HAP-1 (cell line): ENCODE data around the gene GABPB1.

Source experiments
- DNase-seq, 2 experiments: peaks; one replicate each; pipeline ENCODE4 v3.0.0-alpha.2; 2016 to 2020; ENCODE audit warnings: low spot score in 2 of 2
- H3K27me3 ChIP-seq: fragments of 250-450 bp; sonication (Bioruptor Pico); 2 replicates; pipeline ENCODE4 v1.5.1; 2020; ENCODE audit warnings: low read depth, mild to moderate bottlenecking, moderate library complexity
- H3K36me3 ChIP-seq: fragments of 250-450 bp; sonication (Bioruptor Pico); replicated peaks from 2 replicates; pipeline ENCODE4 v1.5.1; 2020; ENCODE audit warnings: mild to moderate bottlenecking
- H3K4me1 ChIP-seq: fragments of 250-450 bp; sonication (Bioruptor Pico); 2 replicates; pipeline ENCODE4 v1.5.1; 2020; ENCODE audit warnings: mild to moderate bottlenecking
- H3K4me3 ChIP-seq: fragments of 250-450 bp; sonication (Bioruptor Pico); 2 replicates; pipeline ENCODE4 v1.5.1; 2020; ENCODE audit warnings: mild to moderate bottlenecking, moderate library complexity
- H3K9me3 ChIP-seq: fragments of 250-450 bp; sonication (Bioruptor Pico); 2 replicates; pipeline ENCODE4 v1.5.1; 2020; ENCODE audit warnings: mild to moderate bottlenecking, moderate library complexity
- in situ Hi-C: fragments of 300-500 bp; cut with MboI; formaldehyde crosslinking; loops from 3 replicates; pipeline ENCODE4 v1.14.3; 2020; ENCODE audit warnings: low sequenced_read_pairs, inconsistent platforms, mixed read lengths

The GABPB1 gene

DNA sequence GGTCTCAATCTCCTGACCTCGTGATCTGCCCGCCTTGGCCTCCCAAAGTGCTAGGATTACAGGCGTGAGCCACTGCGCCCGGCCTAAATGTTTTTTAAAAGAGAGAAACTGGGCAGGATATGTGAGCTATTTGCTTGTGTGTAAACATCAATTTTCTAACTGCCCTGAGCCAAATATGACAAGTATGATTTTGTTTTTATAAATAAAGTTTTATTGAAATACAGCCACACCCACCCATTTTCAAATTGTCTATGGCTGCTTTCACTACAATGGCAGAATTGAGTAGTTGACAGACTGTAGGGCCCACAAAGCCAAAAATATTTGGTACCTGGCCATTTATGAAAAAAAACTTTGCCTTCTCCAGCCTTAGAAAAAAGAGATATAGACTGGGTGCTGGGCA, 73.6 kb downstream of the GABPB1 start:
- H3K4me3 ChIP-seq: no peak overlapping the region
- no peak for DNase-seq
- no peaks in the 10 kb centered on the region for H3K27me3 ChIP-seq
- no peaks in the 10 kb centered on the region for H3K4me1 ChIP-seq
- H3K36me3 ChIP-seq: no peaks in the 10 kb centered on the region
- in situ Hi-C loops: no loop called here
- H3K9me3 ChIP-seq: no peaks in the 10 kb centered on the region

DNA sequence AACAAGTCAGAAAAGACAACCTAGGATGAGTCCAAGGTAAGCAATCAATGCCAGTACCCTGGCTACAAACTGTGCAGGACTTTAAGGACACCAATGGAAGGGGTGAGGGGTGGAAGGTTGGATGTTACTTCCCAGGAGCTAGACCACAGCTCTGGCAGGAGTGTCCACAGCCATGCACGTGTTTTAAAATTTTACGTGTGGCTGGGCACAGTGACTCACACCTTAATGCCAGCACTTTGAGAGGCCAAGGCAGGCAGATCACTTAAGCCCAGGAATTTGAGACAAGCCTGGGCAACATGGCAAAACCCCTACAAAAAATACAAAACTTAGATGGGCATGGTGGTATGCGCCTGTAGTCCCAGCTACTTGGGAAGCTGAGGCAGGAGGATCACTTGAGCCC, 74.7 kb downstream of the GABPB1 start:
- in situ Hi-C loops: no loop called here
- no peak for DNase-seq

DNA sequence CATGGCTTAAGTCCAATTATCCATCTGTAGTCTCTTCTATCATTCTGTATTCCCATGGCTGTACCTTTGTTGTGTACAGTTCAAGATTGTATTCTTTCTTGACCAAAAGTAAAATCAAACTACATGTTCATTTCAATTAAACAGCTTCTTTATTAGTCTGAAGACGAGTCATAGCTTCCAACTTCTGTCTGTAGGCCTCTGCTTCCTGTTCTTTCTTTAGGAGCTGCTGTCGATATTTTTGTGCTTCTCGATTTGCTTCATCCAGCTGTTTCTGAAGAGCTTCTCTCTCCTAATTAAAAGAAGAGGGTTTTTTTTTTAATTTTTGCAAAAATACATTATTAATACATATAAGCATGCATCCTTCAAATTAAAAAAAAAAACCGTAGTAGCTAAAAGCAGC, 76.5 kb downstream of the GABPB1 start:
- in situ Hi-C loops: no loop called here
- Histone ChIP-seq H3K27me3 (no peaks in the 10 kb centered on the region), H3K36me3 (no peaks in the 10 kb centered on the region), H3K9me3 (no peaks in the 10 kb centered on the region), H3K4me3 (no peak overlapping the region), H3K4me1 (no peaks in the 10 kb centered on the region)
- no peak for DNase-seq

More for the DNA sequence above, 74.7 kb downstream of the GABPB1 start:
- no peaks in the 10 kb centered on the region for H3K27me3 ChIP-seq
- H3K4me1 ChIP-seq: no peaks in the 10 kb centered on the region
- H3K36me3 ChIP-seq: no peaks in the 10 kb centered on the region
- H3K4me3 ChIP-seq: no peak overlapping the region
- no peaks in the 10 kb centered on the region for H3K9me3 ChIP-seq

DNA sequence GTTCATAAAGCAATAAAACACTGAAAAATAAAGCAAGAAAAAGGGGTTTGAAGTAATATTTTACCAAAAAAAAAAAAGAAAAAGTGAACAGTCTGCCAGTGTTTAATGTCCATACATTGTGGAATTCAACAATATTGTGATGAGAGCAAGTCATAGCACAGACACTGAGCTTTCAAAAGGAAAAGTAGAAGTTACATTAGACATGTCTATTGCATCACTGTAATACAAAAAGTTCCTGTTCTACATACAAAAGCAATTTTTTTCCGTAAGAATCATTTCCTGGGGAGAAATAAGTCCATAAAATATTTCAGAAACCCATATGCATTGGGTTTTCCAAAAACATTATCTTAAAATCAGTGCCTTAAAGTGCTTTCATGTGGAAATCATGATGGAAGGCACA, 77.6 kb downstream of the GABPB1 start:
- H3K4me1 ChIP-seq: no peaks in the 10 kb centered on the region
- no peaks in the 10 kb centered on the region for H3K9me3 ChIP-seq
- no peak for DNase-seq
- H3K4me3 ChIP-seq: no peak overlapping the region
- no peaks in the 10 kb centered on the region for H3K36me3 ChIP-seq
- no peaks in the 10 kb centered on the region for H3K27me3 ChIP-seq
- in situ Hi-C loops: no loop called here

DNA sequence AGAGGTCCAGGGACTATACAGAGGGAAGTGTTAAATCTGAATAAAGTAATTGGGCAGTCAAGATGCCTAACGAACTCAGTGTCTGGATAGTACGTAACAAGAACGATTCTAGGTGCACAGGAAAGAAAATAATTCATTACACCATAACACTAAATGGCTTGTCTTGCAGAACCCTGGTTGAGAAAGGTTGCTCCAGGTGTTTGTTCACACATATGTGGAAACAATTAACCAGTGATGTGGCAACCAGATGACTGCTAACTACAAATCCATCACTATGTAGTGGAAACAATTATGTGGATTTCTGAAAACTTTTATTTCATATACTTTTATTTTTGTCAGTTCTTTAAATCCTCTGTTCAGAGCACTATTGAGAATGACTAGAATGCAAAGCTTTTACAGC, 79.1 kb downstream of the GABPB1 start:
- DNase-seq: no peak
- H3K36me3 ChIP-seq: no peaks in the 10 kb centered on the region
- no peaks in the 10 kb centered on the region for H3K4me1 ChIP-seq
- no peaks in the 10 kb centered on the region for H3K9me3 ChIP-seq
- no peaks in the 10 kb centered on the region for H3K27me3 ChIP-seq
- H3K4me3 ChIP-seq: no peak overlapping the region
- in situ Hi-C loops: no loop called here

DNA sequence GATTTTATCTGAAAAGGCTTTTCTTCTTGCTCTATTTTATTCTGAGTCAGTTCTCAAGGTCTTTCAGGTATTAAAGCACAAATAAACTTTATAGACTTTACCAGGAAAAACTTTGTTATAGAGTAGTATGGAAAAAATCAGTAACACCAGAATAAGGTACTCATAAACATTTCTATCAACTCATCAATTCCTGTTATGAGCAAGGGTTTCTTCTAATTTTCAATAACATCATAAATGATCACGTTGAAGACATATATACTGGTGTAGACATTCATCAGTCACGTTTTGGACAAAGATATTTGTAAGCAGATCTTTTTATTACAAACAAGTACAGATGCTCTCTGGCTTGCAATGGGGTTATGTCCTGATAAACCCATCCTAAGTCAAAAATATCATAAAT, 79.9 kb downstream of the GABPB1 start:
- no peaks in the 10 kb centered on the region for H3K4me1 ChIP-seq
- no peaks in the 10 kb centered on the region for H3K27me3 ChIP-seq
- no peak for DNase-seq
- in situ Hi-C loops: no loop called here
- no peaks in the 10 kb centered on the region for H3K36me3 ChIP-seq
- H3K9me3 ChIP-seq: no peaks in the 10 kb centered on the region
- H3K4me3 ChIP-seq: no peak overlapping the region

DNA sequence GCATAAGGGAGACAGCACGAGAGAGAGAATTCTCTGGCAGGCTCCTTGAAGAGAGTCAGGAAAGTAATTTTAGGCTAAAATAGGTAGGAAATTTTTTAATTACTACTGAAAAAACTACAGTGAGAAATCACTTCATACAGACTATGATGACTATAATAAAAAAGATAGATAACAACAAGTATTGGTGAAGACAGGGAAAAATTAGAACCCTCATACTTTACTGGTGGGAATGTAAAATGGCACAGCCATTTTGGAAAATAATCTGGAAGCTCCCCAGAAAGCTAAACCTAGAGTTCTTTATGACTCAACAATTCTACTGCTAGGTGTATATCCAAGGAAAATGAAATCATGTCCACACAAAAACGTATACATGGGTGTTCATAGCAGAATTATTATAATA, 87.4 kb downstream of the GABPB1 start:
- H3K36me3 ChIP-seq: no peaks in the 10 kb centered on the region
- no peaks in the 10 kb centered on the region for H3K27me3 ChIP-seq
- no peaks in the 10 kb centered on the region for H3K9me3 ChIP-seq
- in situ Hi-C loops: no loop called here
- H3K4me1 ChIP-seq: no peaks in the 10 kb centered on the region
- no peak overlapping the region for H3K4me3 ChIP-seq
- DNase-seq: no peak

DNA sequence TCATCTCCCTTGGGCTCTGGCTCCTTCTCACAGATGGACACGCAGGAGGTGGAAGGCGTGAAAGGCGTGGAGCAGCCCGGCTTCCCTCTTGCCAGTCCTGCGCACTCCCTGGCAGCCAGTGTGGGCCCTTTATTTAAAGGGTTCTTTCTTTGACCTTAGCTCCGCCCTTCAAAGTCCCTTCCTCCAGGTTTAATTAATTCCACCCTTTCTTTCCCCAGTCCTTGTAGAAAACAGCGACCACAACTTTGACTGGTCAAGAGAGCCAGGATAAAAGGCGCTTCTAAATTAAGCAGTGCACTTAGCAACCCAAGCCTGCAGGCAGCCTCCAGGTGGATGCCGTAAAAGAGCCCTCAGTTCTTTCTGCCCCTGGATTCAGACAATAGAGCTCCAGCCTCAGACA, 89.4 kb downstream of the GABPB1 start, which contains the start of gene HDC:
HDC (minus strand) TSS at position 107 of the 400 bp plus-strand sequence; CDS start at position 4, 103 bp downstream.
- in situ Hi-C loops: no loop called here
- no peak within 1 kb of the TSS for H3K4me3 ChIP-seq
- no peaks in the 10 kb centered on the region for H3K4me1 ChIP-seq
- no peak for DNase-seq
- no peaks in the 10 kb centered on the region for H3K27me3 ChIP-seq
- no peaks in the 10 kb centered on the region for H3K36me3 ChIP-seq
- no peaks in the 10 kb centered on the region for H3K9me3 ChIP-seq

DNA sequence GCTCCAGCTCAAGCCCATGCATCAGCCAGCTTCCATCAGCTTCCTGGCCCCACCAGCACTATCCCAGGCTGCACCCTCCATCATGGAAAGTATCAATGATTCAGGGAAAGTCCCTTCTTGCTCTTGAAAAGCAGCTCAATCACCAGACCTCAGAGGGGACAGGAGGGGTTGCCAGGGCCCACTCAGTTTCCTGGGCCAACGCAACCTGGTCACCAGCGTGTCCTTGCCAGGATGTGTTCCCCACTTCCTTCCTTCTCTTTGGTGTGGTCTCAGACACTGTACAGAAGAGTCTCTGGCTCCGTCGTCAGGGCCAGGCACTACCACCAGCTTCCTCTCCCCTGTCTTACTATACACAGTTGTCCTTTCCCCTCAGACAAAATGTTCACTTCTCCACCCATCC, 92.5 kb downstream of the GABPB1 start:
- H3K36me3 ChIP-seq: no peaks in the 10 kb centered on the region
- no peak overlapping the region for H3K4me3 ChIP-seq
- in situ Hi-C loops: no loop called here
- no peaks in the 10 kb centered on the region for H3K4me1 ChIP-seq
- no peaks in the 10 kb centered on the region for H3K27me3 ChIP-seq
- DNase-seq: no peak
- no peaks in the 10 kb centered on the region for H3K9me3 ChIP-seq

DNA sequence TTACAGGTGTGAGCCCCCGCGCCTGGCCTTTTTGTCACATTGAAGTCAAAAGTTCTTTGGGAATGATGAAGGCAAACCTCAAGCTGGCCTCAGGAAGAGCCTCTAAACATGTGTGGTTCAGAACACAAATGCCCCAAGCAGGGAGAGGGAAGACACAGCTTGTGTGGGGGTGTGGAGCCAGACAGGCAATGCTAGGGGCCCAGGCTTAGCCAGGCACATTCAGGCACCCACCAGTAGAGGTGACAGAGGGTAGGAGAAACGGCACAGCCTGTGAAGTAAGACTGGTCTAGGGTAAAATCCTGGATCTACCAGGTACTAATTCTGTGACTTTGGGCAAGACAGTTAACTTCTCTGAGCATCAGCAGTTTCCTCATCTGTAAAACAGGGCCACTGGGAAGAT, 93.0 kb downstream of the GABPB1 start:
- Histone ChIP-seq H3K36me3 (no peaks in the 10 kb centered on the region), H3K27me3 (no peaks in the 10 kb centered on the region), H3K9me3 (no peaks in the 10 kb centered on the region), H3K4me3 (no peak overlapping the region), H3K4me1 (no peaks in the 10 kb centered on the region)
- in situ Hi-C loops: no loop called here
- no peak for DNase-seq

DNA sequence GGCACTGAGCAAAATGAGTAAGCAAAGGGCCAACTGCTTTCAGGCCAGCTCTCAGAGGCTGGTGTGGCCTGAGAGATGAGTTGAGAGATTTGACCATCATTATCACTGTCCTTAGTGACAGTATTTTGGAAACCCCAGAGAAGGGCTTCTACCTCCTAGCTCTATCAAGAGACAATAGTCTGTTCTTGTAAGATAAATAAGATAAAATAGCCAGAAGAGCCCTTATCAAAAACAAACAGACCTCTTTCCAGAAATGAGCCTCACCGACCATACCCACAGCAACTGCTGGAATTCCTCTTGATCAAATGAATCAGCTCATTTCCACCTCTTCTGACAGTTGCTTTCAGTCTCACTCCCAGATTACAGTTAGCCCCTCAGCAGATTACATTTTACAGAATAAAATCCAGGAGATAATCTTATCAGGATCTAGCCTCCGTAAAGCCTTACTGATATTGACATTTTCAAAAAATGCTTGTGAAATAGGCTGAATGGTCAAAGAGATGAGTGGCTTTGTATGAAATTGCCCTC, 94.0 kb downstream of the GABPB1 start:
- no peaks in the 10 kb centered on the region for H3K36me3 ChIP-seq
- no peak overlapping the region for H3K4me3 ChIP-seq
- H3K27me3 ChIP-seq: no peaks in the 10 kb centered on the region
- no peak for DNase-seq
- in situ Hi-C loops: no loop called here
- no peaks in the 10 kb centered on the region for H3K9me3 ChIP-seq
- H3K4me1 ChIP-seq: no peaks in the 10 kb centered on the region

DNA sequence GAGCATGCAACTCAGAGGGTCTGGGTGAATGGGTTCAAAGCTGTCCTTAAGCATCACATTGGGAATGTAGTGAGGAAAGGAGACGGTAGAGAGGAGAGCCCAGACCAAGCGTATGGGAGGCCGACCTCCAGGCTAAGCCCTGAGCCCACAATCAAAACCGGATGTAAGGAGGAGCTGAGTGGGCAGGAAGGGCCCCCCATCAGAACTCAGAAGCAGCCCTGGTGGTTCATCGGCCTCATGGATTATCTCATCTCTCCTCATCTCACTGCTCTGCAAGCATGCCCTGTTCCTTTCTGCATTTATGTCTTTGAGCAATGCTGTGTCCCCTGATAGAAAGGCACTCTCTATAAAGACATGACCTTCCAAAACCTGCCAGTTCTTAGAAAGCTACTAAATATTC, 95.7 kb downstream of the GABPB1 start:
- H3K4me1 ChIP-seq: no peaks in the 10 kb centered on the region
- no peak for DNase-seq
- in situ Hi-C loops: no loop called here

DNA sequence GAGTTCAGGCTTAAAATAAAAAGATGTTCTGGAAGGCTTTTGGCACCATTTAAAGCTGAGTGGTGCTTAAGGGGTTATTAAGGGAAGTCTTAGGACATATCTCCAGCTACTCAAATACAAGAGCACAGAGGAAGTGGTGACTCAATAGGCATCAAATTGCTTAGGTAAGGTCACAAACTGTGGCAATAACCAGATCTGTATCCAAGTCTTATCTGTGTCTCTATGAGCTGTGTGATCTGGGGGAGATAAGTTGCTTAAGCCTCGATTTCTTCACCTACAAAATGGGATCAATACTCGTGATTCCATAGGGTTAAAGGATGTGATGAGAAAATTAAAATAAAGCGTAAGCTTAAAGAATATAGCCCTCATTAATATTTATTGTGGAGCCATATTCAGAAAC, 97.1 kb downstream of the GABPB1 start:
- in situ Hi-C loops: no loop called here
- no peaks in the 10 kb centered on the region for H3K27me3 ChIP-seq
- H3K4me1 ChIP-seq: no peaks in the 10 kb centered on the region
- H3K4me3 ChIP-seq: no peak overlapping the region
- no peaks in the 10 kb centered on the region for H3K9me3 ChIP-seq
- DNase-seq: no peak
- H3K36me3 ChIP-seq: no peaks in the 10 kb centered on the region

More for the DNA sequence above, 95.7 kb downstream of the GABPB1 start:
- H3K9me3 ChIP-seq: no peaks in the 10 kb centered on the region
- no peak overlapping the region for H3K4me3 ChIP-seq
- no peaks in the 10 kb centered on the region for H3K27me3 ChIP-seq
- H3K36me3 ChIP-seq: no peaks in the 10 kb centered on the region

DNA sequence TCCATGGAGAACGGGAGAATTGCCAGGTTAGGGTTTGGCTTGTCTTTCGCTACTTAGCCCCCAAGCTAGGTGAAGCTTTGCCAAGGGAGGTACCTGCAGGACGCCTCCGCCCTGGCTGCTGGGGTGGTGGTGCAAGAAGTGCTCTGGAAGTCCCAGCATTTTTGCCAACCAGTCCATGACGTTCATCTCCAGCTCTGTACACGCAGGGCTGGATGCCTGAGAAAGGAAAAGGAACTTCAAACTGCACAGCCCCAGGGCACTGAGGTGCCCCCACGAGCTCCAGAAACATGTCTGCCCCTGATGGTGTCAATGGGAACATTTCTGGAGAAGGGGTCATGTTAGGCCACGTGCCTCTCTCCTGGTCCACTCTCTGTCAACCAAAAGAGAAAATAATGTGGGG, 97.7 kb downstream of the GABPB1 start:
- H3K36me3 ChIP-seq: no peaks in the 10 kb centered on the region
- H3K4me3 ChIP-seq: no peak overlapping the region
- no peak for DNase-seq
- H3K4me1 ChIP-seq: no peaks in the 10 kb centered on the region
- no peaks in the 10 kb centered on the region for H3K27me3 ChIP-seq
- H3K9me3 ChIP-seq: no peaks in the 10 kb centered on the region
- in situ Hi-C loops: no loop called here
